ENCODE measurements around the gene CXXC1.
A peak's percentile ranks its signal among the peaks of the same experiment; 100 is the strongest.
"Not testable (repeated sequence)": the region's sequence is repeated elsewhere in the genome, so short reads cannot be mapped to it uniquely, and the experiment has no call there.

The CXXC1 gene

GRCh38 chr18:50287441-50288347, at the start of gene CXXC1:
TSS of gene CXXC1 (minus strand) at chr18:50287692. CDS start at chr18:50287589, 103 bp downstream.
- DNase-seq (ENCODE audit: low read depth), result peak; percentile 100

GRCh38 chr18:50334546-50335152, 47.2 kb upstream of the CXXC1 start:
- no peak for DNase-seq (ENCODE audit: low read depth)

DNA sequence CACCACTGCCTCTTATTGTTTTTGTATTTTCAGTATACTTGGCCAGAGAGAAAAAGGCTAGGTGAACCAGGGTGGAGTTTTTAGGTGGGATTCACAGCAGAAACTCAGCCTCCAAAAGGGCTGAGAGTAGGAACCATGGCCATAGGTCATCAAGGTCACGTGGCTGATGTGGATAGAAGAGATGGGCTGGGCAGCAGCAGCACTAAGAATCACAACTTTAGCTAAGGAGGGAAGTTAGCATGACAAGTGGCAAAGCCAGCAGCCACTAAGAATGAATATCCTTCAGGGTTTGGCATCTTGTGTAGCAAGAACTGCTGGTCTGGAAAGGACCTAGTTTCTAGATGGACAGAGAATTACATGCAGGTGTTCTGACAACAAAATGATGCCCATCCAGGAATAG, 44.2 kb upstream of the CXXC1 start:
- no peak for DNase-seq (ENCODE audit: low read depth)

GRCh38 chr18:50330176-50330575, 42.7 kb upstream of the CXXC1 start:
- no peak for DNase-seq (ENCODE audit: low read depth)

DNA sequence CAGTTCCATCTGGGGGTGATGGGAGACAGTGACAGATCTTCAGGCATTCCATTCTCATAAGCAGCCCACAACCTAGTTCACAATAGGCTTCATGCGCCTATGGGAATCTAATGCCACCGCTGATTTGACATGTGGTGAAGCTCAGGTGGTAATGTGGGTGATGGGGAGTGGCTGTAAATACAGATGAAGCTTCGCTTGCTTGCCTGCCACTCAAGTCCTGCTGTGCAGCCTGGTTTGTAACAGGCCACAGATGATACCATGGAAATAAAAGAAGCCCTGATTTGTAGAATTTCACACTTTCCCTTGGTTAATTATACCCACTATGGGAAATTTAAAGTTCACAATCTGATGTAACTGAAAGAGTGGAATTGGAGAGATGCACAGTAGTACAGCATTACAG, 40.5 kb upstream of the CXXC1 start:
- DNase-seq (ENCODE audit: low read depth), result no peak

GRCh38 chr18:50320719-50321118, 33.2 kb upstream of the CXXC1 start:
- DNase-seq (ENCODE audit: low read depth), result no peak

- DNase-seq (ENCODE audit: low read depth), result no peak
Observed at GRCh38 chr18:50315100-50315871, 27.8 kb upstream of the CXXC1 start.

GRCh38 chr18:50313873-50314460, 26.5 kb upstream of the CXXC1 start:
- no peak for DNase-seq (ENCODE audit: low read depth)

DNA sequence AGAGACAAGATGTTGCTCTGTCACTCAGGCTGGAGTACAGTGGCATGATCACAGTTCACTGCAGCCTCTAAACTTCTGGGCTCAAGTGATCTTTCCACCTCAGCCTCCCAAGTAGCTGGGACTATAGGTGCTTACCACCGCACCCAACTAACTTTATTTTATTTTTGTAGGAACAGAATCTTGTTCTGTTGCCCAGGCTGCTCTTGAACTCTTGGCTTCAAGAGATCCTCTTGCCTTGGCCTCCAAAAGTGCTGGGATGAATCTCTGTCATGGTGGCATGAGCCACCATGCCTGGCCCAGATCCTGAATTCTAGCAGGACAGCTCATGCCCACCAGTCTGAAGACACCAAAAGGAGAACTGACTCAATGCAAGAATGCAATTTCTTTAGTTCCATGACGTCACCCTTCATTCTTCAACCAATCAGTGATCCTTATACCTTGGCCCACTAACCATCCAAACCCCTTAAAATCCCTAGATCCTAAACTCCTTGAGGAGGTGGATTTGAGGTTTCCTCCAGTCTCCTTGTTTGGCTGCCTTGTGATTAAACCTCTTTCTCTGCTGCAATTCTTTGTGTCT, 25.6 kb upstream of the CXXC1 start:
- DNase-seq (ENCODE audit: low read depth), result no peak

DNA sequence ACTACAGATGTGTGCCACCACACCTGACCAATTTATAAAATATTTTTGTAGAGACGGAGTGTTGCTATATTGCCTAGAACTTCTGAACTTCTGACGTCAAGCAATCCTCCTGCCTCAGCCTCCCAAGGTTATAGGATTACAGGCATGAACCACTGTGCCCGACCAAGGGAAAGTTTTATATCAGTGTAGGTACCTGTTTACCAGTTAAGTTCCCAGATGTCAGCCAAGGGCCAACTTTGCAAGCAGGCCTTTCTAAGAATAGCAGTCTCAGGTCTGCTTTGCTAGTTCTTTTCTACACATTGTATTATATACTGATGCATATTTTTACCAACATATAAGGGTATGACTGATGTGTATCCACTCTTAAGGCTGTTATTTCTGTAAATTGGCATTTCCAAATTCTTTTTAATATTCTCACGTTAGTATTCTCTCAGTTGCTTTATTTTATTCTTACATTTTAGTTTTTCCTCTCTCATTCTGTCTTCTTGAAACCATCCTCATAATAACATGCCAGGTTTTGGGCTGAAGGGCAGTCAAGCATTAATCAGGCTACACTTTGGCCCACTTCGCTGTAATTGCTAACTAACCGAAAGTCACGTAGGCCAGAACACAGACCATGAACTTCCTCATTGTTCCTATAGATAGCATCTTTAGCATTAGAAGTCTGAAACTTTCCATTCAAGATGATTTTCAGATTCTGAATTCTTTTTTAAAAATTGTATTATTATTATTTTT, 25.0 kb upstream of the CXXC1 start:
- no peak for DNase-seq (ENCODE audit: low read depth)

GRCh38 chr18:50311650-50312049, 24.2 kb upstream of the CXXC1 start:
- no peak for DNase-seq (ENCODE audit: low read depth)

DNA sequence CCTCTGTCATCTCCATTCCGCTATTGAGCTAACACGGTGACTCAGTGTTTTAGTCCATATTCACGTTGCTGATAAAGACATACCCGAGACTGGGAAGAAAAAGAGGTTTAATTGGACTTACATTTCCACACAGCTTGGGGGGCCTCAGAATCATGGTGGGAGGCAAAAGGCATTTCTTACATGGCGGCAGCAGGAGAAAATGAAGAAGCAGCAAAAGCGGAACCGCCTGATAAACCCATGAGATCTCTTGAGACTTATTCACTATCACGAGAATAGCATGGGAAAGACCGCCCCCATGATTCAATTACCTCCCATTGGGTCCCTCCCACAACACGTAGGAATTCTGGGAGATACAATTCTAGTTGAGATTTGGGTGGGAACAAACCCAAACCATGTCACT, 22.6 kb upstream of the CXXC1 start:
- DNase-seq (ENCODE audit: low read depth), result no peak

DNA sequence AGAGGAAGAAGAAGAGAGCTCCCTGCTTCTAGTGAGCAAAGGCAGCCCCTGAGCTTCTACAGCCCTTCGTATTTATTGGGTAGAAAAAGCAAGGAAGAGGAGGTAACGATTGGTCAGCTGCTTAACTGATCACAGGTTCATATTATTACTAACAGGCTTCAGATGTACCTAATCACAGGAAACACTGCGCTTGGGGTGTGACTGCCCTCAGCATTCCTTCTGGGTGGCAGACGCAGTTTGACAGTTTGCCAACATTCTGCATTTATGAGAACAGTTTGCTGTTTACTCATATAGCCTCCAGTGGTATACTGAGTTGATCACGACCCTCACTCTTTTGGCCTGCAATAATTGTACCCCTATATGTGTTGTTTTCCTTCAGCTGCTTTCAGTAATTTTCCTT, 21.4 kb upstream of the CXXC1 start:
- not testable (repeated sequence) for DNase-seq (ENCODE audit: low read depth)

DNA sequence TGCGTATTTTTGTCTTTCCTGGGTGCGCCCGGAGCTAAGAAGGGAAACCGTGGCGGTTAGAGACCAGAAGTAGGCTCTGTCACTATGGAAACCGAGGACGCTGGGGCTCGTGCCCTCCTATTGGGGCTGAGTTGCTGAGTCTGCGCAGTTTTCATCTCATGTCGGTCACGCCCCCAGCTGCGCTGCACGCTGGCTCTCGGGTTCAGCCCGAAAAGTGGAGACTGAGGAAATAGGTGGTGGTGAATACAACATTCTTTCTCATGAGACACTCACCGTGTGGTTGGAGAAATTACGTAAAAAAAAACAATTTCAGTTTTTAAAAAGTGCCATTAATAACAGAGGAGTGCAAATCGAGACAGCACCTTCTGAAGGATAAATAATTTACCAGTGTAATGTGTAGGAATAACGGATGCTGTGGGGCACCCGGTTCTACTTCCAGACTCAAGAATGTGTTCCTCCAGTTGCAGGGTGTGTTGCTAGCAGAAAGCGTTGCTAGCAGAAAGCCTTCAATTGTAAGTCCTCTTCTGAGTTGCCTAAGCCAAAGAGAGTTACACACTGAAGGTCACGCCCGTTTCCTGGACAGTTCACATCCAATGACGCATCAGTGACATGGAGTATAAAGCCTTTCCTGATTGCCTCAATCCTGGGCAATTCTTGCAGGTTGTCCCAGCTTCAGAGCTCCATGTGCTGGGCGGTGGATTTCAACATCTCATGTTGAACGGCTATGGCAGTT, 20.4 kb upstream of the CXXC1 start:
- peak; percentile 91 for DNase-seq (ENCODE audit: low read depth)

DNA sequence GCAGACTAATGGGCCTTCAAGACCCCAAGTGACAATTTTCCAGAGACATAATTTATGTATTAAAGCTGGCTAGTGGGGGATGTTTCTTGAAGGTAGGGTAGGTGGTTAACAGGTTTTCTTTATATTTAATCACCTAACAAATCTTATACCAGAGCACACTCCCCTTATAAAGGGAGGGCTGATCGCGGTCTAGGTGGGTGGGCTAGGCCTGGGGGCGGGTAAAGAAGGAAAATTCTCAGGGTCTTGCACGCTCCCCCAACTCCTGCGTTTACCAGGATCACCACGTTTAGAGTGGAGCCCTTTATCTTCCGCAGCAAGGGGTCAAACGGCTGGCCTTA, 19.9 kb upstream of the CXXC1 start:
- no peak for DNase-seq (ENCODE audit: low read depth)

DNA sequence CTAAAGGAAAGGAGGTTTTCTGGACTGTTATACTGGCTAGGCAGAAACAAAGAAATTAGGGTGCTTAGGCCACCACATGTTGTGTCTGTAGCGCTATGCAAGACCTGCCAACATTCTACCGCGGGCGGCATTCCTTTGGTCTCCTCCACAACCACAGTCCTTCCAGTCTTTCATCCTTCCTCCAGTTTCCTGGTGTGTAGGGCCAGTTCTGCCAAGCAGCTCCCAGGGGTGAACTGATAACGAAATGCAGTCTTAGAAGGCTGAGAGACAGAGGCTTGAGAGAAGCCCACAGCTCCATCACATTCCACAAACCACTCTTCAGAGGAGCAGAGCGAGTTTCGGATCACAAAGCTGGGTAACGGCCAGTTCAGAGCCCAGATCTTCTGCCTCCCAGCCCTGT, 19.5 kb upstream of the CXXC1 start:
- peak; percentile 32 for DNase-seq (ENCODE audit: low read depth)

GRCh38 chr18:50301074-50301473, 13.6 kb upstream of the CXXC1 start:
- DNase-seq (ENCODE audit: low read depth), result no peak

DNA sequence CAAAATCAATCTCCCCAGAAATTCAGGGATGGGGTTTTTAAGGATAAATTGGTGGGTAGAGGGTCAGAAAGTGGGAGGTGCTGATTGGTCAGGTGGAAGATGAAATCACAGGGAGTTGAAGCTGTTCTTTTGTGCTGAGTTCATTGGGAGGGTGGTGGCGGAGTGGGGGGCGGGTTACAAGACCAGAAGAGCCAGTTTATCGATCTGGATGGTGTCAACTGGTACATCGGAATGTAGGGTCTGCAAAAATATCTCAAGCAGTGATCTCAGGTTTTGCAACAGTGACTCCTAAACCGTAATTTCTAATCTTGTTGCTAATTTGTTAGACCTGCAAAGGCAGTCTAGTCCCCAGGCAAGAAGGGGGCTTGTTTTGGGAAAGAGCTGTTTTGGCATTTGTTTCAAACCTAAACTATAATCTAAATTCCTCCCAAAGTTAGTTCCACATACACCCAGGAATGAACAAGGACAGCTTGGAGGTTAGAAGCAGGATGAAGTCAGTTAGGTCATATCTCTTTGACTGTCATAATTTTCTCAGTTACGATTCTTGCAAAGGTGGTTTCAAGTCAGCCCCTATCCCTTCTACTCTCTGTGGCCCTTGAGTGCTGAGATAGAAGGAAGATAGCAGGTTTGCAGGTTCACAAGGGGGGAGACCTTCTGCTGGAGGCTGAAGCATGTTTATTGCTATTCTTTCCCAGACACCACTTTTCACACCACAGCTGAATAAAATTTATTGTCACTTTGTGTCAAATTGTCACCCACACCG, 12.3 kb upstream of the CXXC1 start:
- no peak for DNase-seq (ENCODE audit: low read depth)

DNA sequence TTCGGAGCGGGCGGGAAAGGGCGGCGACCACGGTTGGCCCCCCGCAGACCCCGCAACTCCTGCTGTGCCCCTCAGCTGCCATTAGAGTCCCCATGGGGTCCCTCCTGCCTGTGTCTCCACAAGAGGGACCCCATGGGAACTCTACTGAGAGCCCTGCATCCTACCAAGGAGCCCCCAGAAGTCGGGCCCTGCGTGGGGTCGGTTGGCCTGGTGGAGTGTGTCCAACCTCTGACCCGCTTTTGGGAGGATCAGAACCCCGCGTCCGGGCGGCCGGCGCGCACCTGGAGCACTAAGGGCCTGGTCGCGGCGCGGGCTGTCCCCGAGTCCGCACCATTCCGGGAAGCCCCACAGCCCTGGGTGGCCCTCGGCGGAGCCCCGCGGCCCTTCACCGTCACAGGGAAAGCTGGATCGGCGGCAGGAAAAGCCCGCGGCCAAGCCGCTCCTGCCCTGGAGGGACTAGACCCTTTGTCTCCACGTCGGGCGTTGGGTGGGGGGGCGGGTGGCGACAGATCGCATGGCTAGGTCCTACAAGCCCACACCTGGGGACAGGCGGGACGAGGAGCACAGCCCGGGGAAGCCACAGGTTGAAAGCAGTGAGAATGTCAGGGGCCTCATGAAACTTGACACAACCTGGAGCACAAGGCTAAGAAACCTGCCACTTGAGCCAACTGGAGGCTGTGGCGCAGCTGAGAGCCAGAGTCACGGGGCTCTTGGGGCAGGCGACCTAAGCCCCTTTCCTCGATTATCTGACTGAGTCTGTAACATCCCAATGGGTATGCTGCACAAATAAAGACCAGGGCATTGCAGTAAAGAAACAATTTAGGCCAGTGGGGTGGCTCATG, 11.2 kb upstream of the CXXC1 start:
- DNase-seq (ENCODE audit: low read depth), result no peak

Data from EH (cell line).